Measurements from ENCODE around the gene HEBP2.

Gene HEBP2

DNA sequence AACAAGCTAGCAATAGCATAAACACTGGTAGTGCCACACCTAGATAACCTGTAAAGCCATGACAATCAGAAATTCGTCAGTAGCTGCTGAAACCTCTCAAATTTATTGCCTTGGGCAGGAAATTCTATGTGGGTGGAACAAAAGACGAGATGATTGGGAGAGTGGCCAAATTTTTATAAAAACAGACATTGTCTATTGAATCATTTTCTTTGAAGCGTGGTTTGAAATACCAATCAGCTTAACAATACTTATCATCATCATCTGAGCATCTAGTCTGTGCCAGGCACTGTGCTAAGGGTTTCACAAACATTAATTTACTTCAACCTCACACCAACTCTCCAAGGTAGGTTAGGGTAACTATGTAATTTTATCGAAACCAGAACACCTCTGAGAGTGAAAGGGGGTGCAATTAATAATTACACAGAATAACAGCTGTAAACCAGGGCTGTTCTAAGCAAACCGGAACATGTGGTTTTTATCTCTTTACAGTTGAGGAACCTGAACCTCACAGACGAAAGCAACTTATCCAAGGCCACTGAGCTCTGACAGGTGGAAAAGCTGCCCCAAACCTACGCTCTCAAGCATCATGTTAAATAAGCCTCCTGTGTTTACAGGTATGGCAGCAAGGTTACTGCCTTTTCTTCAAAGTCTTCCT, 51.9 kb downstream of the HEBP2 start:
- no peak for DNase-seq

DNA sequence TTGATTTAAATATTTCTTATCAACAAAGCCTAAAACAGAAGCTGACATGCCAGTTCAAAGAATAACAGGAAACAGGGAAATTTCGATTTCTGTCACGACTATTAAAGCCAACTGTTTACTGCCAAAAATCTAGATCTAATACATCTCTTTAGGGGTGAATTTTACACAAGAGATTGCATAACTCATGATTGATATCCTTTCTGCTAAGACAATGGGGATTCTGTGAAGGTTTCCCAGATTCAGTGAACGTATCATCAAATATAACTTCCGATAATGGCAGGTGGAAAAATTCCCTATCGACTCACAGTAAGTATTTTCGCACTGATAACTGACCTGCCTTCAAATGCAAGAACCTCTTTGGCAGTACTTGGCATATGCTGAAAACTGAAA, 52.4 kb downstream of the HEBP2 start:
- no peak for DNase-seq

DNA sequence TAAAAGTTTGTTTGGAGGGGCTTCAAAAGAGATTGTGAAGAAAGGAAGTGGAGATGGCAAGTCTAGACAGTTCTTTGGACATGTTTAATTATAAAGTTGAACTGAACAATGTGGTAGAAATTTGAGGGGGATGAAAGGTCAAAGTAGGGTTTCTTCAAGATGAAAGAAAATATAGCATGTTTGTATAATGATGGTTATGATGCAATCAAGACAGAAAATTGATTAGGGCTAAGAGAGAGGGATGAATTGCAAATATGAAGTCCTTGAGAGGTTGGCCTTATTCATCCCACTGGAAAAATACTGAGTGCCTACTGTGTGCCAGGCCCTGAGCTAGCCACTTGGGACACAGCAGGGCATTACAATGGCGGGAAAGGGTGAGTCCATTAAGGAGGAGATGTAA, 57.6 kb downstream of the HEBP2 start:
- DNase-seq, result no peak

DNA sequence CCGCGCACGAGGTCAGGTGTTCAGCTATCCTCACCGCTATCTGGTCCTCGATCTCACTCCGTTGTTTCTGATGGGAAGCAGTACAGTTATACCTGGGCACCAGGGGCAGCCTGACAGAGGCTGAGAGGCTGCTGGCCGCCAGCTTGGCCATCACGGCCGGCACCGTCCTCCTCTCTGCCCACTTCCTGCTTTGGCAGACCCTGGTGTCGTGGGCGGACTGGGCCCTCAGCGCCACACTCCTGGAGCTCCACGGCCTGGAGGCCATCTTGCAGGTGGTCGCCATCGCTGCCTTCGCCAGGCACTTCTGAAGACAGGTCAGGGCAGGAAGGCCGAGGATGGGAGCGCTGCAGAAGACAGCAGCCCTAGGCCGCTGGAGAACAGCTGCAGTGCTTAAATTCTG, 60.1 kb downstream of the HEBP2 start:
- DNase-seq, result no peak

DNA sequence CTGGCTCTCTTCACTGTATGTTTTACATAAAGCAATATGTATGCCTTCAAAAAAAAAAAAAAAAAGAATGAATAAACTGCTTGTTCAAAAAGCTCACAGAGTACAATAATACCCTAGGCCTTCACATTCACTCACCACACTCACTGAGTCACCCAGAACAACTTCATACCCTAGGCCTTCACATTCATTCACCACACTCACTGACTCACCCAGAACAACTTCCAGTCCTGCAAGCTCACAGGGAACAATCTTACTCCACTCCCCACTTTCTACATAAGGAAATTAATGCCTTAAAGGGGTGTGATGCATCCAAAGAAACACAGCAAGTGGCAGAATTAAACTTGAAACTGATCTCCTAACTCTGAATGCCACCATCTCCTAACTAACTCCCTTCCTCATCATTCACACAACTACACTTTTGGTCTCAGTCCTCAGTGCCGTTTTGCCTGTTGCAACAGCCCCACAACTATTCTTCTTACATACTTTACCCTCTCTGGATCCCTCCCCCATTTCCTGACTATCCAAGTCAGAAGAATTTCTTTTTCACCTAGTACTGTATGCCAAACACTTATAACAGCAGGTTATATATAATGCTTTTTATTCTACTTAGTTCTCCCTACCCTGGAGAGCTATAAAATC, 61.1 kb downstream of the HEBP2 start:
- no peak for DNase-seq

DNA sequence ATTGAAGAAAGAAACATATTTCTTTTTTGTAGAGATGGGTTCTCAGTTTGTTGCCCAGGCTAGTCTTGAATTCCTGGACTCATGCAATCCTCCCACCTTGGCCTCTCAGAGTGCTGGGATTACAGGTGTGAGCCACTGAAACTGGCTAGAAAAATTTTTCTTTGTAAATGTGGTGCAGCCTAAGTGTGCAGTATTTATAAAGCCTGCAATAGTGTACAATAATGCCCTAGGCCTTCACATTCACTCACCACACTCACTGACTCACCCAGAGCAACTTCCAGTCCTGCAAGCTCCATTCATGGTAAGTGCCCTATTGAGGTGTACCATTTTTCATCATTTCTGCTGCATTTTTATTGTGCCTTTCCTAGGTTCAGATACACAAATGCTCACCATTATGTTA, 63.9 kb downstream of the HEBP2 start:
- no peak for DNase-seq

DNA sequence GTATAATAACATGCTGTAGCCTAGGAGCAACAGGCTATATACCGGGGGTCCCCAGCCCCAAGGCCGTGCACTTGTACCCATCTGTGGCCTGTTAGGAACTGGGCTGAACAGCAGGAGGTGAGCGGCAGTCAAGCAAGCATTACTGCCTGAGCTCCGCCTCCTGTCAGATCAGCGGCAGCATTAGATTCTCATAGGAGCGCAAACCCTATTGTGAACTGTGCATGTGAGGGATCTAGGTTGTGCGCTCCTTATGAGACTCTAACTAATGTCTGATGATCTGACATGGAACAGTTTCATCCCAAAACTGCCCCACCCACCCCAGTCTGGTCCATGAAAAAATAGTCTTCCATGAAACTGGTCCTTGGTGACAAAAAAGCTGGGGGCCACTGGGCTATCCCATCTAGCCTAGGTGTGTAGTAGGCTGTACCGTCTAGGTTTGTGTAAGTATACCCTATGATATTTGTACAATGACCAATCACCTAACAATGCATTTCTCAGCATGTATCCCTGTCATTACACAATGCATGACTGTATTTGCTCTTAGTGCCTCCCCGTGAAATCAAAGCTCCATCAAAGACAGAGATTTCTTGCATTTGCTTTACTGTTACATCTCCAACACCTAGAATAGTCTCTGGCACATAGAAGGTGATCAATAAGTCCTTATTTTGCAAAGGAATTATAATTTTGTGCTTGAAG, 64.4 kb downstream of the HEBP2 start:
- DNase-seq, result no peak

Measured in GF-D8 (cell line).